GM21529 (cell line): ENCODE data around the gene LRRC4C.
"Not testable (repeated sequence)": the region's sequence is repeated elsewhere in the genome, so short reads cannot be mapped to it uniquely, and the experiment has no call there.

Source experiments
- ATAC-seq: cut with Tn5 transposase; IDR thresholded peaks from one replicate; pipeline ENCODE4 v1.9.1; 2021; ENCODE audit not compliant: unreplicated experiment

LRRC4C gene

GRCh38 chr11:41040474-41040873, 419.0 kb downstream of the LRRC4C start:
- ATAC-seq, result no peak

- ATAC-seq, result no peak
Observed at GRCh38 chr11:41039592-41039991, 419.9 kb downstream of the LRRC4C start.

- no peak for ATAC-seq
Observed at GRCh38 chr11:41031551-41032060, 427.8 kb downstream of the LRRC4C start.

- ATAC-seq, result no peak
Observed at GRCh38 chr11:41020259-41020658, 439.2 kb downstream of the LRRC4C start.

GRCh38 chr11:41019666-41020065, 439.8 kb downstream of the LRRC4C start:
- ATAC-seq, result not testable (repeated sequence)

- ATAC-seq, result no peak
Observed at GRCh38 chr11:41018224-41018623, 441.2 kb downstream of the LRRC4C start.

- no peak for ATAC-seq
Observed at GRCh38 chr11:41010361-41011050, 448.9 kb downstream of the LRRC4C start.

- no peak for ATAC-seq
Observed at GRCh38 chr11:41005986-41006385, 453.5 kb downstream of the LRRC4C start.

- ATAC-seq, result no peak
Observed at GRCh38 chr11:41003339-41004282, 455.8 kb downstream of the LRRC4C start.

GRCh38 chr11:40998920-40999319, 460.5 kb downstream of the LRRC4C start:
- no peak for ATAC-seq

- ATAC-seq, result no peak
Observed at GRCh38 chr11:40987776-40988435, 471.5 kb downstream of the LRRC4C start.

- no peak for ATAC-seq
Observed at GRCh38 chr11:40986320-40986719, 473.1 kb downstream of the LRRC4C start.

GRCh38 chr11:40975076-40975475, 484.4 kb downstream of the LRRC4C start:
- no peak for ATAC-seq

- no peak for ATAC-seq
Observed at GRCh38 chr11:40974186-40974795, 485.2 kb downstream of the LRRC4C start.

- no peak for ATAC-seq
Observed at GRCh38 chr11:40958707-40959106, 500.7 kb downstream of the LRRC4C start.

GRCh38 chr11:40952479-40952878, 507.0 kb downstream of the LRRC4C start:
- no peak for ATAC-seq

- ATAC-seq, result no peak
Observed at GRCh38 chr11:40938002-40938401, 521.5 kb downstream of the LRRC4C start.

- no peak for ATAC-seq
Observed at GRCh38 chr11:40924915-40925314, 534.5 kb downstream of the LRRC4C start.

GRCh38 chr11:40921246-40921645, 538.2 kb downstream of the LRRC4C start:
- ATAC-seq, result no peak

- not testable (repeated sequence) for ATAC-seq
Observed at GRCh38 chr11:40910774-40911173, 548.7 kb downstream of the LRRC4C start.

- no peak for ATAC-seq
Observed at GRCh38 chr11:40894501-40894900, 565.0 kb downstream of the LRRC4C start.
